ENCODE data around the gene HK1.

DNA sequence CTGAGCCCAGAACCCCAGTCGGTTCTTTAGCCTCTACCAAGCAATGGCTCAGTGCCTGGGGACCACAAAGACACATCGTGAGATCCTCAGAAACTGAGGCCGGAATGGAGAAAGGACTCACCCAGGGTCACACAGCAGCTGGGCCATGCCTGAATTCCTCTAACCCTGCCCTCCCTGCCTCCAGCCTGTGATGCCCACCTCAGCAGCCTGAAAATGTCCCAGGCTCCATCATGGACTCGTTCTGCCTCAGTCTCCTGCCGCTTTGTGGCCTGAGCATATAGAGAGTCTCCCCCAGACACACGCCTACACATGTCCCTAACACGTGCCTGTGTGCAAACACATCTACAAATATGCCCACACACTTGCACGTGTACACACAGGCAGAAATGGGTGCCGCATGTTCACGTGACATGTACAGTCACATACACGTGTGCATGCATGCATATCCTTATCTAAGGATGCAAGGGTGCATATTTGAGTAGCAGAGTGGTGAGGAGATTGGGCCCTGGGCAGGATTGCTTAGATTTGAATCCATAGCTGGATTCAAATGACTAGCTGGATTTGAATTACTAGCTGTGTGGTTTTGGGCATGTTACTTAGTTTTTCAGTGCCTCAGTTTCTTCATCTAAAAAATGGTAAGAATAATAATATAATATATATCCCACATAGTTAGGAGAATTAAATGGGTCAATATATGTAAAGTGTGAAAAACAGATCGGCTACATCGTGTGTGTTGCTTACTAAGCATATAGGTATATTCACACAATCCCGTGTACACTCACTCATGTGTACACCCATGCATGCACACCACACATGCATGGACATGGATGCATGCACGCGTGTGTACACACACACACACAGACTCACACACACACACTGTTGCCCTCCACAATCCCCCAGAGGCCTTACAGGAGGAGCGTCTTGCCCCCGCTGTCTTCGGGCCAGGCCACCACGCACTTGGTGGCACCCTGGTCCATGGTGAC, 136.0 kb downstream of the HK1 start:
- TF ChIP-seq POLR2A (IDR thresholded peaks at IDR 0.05), result no peak
- TF ChIP-seq CTCF (IDR thresholded peaks at IDR 0.05), result no peak
